CD1c-positive myeloid dendritic cell (primary cell): Measurements from ENCODE around the gene PPARG.
"Not testable (repeated sequence)": the region's sequence is repeated elsewhere in the genome, so short reads cannot be mapped to it uniquely, and the experiment has no call there.

Source experiments
- DNase-seq: peaks from one replicate; pipeline ENCODE4 v3.0.0-alpha.2; 2016; ENCODE audit errors: extremely low spot score

Gene PPARG

DNA sequence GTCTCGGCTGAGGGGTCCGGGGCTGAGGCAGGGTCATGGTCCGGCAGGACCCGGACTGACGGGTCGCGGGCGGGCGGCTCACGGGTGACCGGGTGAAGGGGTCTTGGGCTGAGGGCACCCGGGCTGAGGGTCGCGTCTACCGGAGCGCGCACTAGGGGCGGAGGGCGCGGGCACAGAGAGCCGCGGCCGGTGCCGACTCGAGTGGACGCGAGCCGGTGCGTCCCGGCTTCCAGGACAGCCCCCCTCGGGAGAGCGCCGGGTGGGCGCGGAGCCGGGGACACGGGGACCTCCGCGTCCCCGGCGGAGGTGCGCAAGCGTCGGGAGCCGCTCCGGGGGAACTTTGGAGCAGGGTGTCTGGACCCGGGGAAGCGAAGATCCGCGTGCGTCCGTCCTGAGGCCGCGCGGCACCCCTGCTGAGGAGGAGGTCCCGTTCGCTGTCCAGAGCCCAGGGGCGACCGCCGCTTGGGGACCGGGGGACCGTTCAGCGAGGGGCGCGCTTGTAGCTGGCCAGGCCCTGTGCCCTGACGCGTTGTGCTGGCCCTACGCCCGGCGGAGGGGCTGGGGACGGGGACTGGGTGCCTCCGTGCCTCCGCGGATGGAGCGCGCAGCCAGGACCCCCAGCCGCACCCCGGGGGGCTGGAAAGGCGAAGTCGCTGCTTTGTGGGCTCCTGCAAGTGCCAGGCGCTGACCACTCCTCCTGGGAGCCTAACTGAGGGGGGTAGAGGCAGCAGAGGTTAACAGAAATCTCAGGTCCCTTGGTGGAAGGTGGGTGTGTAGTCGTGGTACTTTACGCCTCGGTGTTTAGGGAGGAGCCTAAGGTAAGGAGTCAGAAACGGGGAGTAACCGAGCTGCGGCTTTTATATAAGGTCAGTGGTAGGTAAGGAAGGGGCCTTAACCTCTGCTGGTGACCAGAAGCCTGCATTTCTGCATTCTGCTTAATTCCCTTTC is at the start of gene PPARG:
TSS of gene PPARG (plus strand) at position 889 of the 948 bp plus-strand sequence. CDS start 90,642 bp downstream, outside the sequence.
- peak; percentile 77 for DNase-seq

DNA sequence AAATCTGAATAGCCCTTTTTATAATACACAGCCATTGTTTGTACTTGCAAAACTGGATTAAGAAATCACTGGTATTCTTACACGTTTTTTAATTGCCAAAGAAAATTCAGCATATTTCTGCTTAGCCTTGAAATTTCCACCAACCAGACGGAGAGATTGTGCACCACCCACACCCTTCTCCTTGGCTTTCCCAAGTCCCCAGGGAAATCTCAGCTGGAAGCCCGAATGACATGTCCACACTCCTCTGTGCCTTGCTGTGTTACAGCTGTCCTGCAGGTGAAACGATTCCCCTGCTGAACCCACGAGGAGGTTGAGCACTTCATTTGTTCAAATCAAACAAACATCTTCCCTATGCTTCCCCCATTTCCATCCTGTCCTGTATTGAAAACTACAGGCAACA is 49.6 kb upstream of the PPARG start:
- no peak for DNase-seq

DNA sequence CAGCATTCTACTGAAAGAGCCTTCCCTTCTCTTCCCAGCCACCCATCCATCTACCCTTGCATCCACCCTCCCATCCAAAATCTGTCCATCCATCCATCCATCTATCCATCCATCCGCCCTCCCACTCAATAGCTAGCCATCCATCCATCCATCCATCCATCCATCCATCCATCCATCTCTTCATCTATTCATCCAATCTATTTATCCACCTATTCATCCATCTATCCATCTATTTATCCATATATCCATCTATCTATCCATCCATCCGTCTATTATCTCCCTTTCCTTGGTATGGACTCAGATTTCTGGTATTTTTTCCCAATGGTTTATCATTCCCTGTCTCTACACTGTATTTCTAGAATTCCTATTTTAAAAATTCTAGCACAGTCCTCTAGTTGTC is 46.1 kb upstream of the PPARG start:
- no peak for DNase-seq

DNA sequence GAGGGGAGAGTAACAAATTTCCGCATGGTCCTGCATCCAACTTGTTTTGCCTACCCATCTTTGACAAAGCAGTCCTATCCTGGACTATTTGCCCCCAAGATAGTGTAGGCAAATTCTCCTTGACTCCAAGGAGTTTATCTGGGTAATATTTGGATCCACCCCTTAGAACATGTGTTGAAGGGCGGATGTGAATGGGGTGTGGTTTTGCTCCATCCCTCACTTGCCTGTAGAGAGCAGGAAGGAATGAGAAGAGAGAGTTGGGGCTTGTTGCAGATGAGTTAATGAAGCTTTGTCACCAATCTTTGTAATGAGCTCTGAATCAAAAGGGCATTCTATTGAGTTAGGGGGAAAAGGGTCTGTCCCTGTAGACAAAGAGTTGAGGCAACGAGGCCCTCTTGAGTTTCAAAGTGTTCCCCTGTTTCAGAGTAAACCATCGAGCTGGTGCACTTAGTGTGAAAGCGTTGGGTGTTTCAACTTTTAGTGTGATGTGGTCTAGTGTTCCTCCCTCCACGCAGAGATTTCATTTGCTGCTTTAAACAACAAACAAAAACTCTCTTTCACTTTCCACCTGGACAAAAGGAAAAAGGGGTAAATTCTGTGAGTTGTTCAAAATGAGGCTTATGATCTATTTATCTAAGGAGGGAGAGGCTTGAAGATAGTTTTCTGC is 42.2 kb upstream of the PPARG start:
- no peak for DNase-seq

DNA sequence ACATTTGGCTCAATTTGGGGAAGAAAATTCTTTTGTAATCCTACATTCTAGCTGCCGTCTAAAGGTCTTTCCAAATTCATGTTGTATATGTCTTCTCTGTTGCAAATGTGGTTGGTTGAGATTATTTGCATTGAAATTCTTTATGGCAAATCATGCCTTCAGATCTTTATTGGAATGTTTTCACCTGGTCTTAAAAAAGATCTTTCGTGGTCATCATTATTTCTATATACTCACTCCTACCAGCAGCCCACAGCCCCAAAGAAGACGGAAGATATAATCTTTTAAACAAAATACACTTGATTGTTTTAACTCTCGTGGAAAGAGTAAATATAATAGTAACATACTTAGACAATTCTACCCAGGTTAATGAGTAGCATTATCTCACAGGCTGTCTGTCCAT is 41.5 kb upstream of the PPARG start:
- DNase-seq: no peak

DNA sequence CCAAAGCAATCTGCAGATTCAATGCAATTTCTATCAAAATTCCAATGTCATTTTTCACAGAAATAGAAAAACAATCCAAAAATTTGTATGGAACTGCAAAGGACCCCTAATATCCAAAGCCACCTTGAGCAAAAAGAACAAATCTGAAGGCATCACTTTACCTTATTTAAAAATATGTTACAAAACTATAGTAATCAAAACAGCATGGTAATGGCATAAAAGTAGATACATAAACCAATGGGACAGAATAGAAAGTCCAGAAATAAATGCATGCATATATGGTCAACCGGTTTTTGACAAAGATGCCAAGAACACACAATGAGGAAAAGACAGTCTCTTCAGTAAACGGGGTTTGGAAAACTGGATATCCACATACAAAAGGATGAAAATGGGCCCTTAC is 39.4 kb upstream of the PPARG start:
- no peak for DNase-seq

DNA sequence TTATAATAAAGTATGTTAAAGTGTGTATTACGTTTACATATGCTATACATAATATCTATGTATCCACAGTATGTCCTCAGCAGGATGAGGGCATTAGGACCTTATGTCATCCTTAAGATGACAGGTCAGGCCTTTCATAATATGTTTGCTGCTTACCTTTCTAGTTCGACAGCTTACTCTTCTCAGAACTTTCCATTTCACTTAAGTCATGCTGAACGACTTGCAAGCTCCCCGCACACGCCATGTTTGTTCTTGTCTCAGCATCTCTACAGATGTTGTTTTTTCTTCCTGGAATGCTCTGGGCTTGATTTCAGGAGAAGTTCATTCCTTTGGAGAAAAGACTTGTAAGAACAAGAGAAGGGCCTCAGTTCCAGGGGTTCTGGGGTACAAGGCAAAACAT is 36.0 kb upstream of the PPARG start:
- DNase-seq: no peak

DNA sequence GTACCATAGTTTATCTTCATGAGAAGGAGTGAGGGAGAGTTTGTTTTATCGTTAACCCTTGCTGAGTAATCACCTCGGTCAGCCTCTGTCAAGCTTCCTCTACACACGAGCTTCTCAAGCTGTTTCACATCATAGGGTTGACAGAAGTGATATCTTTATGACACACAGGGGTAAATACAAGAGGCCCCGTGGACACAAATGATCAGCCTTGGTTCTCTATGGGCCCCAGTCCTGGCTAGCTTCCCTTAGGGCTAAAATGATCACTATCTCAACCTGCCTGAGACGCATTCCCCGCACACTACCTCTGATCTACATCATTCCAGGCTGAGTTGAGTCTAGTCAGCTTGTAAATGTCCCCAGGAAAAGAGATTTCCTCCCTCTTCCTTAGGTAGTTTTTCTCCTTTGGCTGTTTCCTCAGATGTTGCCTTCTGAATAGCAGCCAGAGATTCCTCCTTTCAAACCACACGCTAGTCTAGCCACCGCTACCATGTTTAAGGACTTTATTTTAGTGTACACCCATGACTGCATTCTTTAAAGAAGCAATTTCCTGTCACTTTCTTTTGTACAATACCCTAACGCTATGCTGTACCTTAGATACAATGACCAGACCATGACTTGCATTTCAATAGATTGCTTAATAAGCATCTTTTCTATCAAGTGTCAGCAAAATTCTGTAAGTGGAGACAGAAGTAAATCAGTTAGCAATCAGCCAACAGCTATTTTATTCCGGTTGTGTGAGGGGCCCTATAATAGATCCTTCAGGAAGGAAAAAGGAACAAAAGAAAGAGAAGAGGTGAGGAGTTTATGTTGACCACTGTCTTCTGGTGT is 35.1 kb upstream of the PPARG start:
- no peak for DNase-seq

DNA sequence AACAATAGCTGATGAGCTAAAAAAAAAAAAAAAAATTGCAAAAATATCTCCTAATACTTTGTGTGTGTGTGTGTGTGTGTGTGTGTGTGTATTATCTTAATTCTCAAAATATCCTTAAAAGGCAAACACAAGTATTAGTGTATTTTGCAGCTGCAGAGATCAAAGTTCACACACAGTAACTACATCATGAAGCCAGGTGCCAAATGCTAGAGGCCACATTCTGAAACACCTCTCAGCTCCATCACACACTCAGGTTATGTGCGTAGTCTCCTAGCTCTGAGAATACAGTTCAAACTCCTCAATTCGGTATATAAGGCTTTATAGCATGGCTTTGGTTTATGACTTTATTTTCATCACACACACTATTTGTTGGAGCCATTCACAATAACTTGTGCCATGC is 33.5 kb upstream of the PPARG start:
- no peak for DNase-seq

DNA sequence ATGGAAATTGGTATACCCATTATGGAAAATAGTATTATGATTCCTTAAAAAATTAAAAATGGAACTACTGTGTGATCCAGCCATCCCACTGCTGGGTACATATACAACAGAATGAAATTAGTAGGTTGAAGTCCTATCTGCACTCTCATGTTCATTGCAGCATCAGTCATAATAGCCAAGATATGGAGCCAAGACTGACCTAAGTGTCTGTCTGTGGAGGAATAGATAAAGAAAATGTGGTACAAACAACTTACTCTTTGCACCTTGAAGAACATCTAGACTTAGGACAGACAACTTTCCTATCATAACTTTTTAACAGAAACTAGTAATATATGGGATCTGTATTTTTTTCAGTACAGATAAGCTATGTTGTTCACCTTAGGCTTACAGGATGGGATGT is 30.0 kb upstream of the PPARG start:
- DNase-seq: no peak

DNA sequence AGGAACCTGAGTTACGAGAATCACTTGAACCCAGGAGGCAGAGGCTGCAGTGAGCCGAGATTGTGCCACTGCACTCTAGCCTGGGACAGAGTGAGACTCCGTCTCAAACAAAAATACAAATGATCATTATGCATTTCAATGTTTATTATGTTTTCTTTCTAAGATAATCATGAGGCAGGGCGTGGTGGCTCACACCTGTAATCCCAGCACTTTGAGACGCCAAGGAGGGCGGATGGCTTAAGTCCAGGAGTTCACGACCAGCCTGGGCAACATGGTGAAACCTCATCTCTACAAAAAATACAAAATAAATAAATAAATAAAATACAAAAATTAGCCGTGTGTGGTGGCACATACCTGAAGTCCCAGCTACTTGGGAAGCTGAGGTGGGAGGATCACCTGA is 26.7 kb upstream of the PPARG start:
- DNase-seq: not testable (repeated sequence)

DNA sequence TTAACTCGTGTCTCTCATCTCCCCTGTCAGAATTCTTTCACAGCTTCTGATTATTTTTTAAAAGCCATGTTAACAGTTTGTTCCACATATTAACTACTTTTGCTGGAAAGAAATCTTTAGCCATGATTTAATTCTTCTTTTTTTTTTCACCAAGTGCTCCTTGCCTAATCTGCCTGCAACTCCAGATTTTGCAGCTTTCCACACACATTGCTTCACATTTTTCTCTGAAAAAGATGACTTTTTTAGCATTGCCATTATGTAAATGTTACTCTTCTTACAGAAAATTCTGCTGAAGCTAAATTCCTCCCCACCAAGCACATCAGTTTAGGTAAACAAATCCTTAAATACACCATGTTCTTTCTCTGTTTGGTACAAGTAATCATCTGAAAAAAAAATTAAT is 23.4 kb upstream of the PPARG start:
- peak; percentile 38 for DNase-seq

DNA sequence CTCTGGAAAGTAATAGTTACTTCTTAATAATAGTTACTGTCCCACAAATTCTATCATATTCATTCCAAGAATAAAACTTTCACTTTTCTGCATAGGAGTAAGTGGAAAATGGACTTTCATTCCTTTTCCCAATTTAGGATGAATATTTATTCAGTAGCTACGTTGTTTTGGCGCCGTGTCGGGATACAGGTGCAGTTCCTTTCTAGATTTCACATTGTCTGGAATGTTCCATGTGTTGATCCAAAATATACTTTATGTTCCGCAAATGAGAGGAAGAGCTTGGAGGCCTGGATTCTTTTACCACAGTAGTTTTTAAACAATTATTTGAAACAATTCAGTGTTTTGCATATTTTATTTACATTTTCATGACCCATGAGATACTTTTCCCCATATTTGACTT is 22.8 kb upstream of the PPARG start:
- DNase-seq: no peak

DNA sequence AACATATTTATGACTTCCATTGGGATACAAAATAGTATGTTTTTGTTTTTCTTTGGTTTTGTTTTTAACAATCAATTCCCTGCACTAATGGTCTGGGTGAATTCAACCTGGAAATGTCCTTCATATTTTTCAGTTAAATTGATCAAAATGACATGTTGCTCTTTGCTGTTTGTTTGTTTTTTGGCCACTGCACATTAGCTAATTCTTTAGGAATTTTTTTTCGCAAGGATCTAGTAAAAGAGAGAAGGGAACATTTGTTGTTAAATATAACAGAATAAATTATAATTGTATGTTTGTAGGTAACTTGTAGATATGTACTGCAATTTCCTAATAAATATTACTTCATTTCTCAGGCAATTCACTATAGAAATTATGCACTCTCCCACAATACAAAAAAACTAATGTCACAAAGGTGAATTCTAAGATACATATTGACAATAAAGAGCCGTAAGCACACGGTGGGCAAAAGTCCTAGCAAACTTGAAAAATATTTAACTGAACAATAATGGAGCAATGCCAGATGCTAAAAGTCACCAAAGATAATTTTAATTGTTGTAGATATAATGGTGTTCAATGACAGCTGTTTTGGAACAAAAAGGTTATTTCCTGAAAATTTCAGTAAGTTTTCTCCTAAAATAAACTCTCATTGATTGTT is 21.4 kb upstream of the PPARG start:
- DNase-seq: no peak

DNA sequence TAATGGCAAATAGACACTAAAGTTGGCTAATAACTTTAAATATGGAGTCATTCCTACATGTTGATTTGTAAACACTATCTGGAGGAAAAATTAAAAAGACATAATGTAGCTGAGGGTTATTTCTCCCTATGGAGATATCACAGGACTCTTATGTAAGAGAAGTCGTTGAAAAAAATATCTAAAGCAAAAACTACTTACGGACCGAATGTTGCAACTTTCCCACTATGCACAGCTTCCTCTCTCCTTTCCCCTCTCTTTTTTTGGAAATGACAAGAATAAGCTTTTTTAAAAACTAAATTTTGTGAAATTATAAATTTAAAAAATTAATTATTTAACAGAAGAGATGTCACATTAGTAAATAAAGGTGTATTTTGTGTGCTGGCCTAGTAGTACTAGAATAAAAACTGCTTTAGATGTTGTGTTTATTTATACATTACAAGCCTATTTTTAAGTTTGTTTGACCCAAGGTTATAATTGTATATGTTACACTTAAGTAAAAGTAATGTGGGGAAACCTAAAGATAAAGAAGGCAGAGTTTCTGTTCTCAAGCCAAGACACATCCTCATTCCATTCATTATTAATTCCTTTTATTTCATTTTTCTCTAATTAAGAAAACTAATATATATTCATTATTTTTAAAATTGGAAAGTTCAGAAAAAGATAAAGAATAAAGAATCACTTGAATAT is 20.7 kb upstream of the PPARG start:
- peak; percentile 26 for DNase-seq

DNA sequence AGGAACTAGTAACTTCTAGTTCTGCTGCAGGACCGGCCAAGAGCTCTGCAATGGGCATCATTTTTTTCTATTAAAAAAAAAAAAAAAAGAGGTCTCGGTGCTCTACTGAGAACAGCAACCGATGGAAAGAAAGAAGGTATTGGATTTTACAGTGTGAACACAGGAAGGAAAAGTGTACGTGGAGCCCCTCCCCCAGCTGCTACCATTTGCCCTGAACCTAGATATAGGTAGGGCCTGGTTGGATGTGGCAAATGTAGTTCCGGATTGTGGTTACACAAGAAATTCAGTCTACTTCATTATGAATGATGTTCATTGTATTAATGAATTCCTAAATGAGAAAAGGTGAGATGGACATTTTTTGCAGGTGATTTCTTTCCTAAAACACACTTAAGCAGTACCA is 17.9 kb upstream of the PPARG start:
- DNase-seq: no peak

DNA sequence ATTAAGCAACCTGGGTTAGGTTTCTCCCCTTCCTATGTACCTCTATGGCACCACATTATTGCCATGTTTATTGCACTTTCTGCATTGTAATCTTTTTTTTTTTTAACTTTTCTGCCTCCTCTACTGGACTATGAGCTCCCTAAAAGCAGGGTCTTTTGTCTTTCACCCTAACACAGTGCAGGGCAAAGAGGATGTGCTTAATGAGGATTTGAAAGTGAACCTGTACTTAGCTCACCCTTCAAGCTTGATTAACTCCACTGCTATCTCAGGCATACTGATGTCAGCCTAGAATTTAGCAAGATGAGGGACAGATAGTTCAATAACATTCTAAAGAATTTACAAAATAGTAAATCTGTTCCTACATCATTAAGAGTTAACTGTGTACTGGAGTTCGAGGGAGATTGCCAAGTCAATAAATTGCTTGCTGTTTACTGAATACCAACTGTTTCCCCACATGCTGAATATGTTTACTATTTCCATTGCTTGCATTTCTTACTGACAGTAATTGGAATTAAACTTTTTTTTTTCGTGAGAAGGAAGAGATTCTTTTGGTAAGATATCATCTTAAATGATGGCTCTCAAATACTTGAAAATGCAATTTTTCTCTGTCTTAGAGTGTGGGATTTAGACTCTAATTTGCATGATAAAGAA is 15.7 kb upstream of the PPARG start:
- DNase-seq: no peak

DNA sequence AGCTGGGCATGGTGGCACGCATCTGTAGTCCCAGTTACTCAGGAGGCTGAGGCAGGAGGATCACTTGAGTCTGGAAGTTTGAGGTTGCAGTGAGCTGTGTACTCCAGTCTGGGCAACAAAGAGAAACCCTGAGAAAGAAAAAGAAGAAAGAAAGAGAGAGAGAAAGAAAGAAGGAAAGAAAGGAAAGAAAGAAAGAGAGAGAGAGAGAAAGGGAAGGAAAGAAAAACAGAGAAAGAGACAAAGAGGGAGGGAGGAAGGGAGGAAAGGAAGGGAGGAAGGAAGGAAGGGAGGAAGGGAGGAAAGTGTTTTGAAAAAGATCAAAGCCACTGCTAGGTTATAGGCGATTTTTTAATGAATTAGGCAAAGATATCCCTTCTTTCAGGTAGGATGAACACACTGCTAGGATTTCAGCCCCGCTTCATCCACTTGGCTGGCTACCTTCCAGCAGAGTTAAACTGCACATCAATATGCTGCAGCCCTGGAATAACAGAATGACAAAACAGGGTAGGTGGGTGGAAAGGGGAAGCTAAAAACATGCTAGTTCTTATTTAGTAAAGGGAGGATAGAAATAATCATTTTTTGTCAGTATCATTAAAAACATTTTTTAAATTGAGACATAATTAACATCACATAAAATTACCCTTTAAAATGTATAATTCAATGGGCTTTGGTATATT is 12.8 kb upstream of the PPARG start:
- DNase-seq: peak; percentile 27

DNA sequence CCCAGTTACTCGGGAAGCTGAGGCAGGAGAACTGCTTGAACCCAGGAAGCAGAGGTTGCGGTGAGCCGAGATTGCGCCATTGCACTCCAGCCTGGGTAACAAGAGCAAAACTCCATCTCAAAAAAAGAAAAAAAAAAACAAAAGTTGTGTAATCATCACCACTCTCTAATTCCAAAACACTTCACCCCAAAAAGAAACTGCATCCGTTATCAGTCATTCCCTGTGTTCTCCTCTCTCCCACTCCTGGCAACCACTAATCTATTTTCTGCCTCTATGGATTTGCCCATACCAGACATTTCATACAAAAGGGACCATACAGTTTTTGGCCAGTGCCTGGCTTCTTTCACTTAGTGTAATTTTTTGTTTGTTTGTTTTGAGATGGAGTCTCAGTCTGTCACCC is 12.0 kb upstream of the PPARG start:
- DNase-seq: not testable (repeated sequence)

DNA sequence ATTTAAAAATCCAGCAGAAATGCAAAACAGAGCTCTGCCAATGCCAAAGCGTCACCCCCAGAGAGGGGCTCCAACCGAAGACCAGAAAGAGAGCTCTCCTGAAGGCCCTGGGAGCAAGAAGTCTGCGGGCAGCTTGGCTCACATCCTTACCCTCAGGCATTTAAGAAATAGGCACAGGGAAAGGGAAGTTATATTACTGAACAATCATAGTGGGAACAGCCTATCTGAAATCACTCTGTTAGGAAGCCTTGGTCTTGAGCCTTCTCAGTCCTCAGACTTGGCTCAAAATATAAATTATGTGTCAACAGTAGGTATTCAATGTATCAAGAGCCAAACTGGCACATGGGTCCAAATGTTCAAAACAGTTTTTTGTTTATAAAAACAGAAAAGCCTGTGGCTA is 10.3 kb upstream of the PPARG start:
- DNase-seq: no peak
